Left lung (tissue), 10 donors: ENCODE results near the gene GRB10. TPM values are rescaled to one million over a fixed set of nuclear protein-coding genes. Genes with fewer than 3 reads are reported as not detected.

Experiments used
- ATAC-seq: fragments of 200-7000 bp; cut with Tn5 transposase; one replicate; pipeline ENCODE4 v1.9.1; 2020; ENCODE audit warnings: moderate library complexity
- DNase-seq, 4 donors: peaks; one replicate each; pipeline ENCODE4 v3.0.0-alpha.2; 2013 to 2020
- H3K27ac ChIP-seq, 2 donors: fragments of 200-600 bp; sonication (generic) in 1 of 2; one replicate each; pipeline versions ENCODE4 v1.5.0 to v1.8.0; 2020 to 2021
- H3K27me3 ChIP-seq, 2 donors: fragments of 200-600 bp; sonication (generic) in 1 of 2; one replicate each; pipeline versions ENCODE4 v1.5.0 to v1.8.0; 2020 to 2021
- H3K36me3 ChIP-seq, 2 donors: fragments of 200-600 bp; sonication (generic) in 1 of 2; one replicate each; pipeline versions ENCODE4 v1.5.0 to v1.8.0; 2020 to 2021
- H3K4me1 ChIP-seq, 2 donors: fragments of 200-600 bp; one replicate each; pipeline ENCODE4 v1.8.0; 2021
- H3K4me3 ChIP-seq, 2 donors: fragments of 200-600 bp; sonication (generic) in 1 of 2; one replicate each; pipeline versions ENCODE4 v1.5.0 to v1.8.0; 2020 to 2021; ENCODE audit warnings: mild to moderate bottlenecking in 1 of 2
- H3K9me3 ChIP-seq, 2 donors: fragments of 200-600 bp; sonication (generic) in 1 of 2; one replicate each; pipeline versions ENCODE4 v1.5.0 to v1.8.0; 2020 to 2021
- CTCF ChIP-seq, 2 donors: fragments of 200-600 bp; sonication (generic) in 1 of 2; IDR thresholded peaks; one replicate each; pipeline versions ENCODE4 v1.5.0 to v1.8.0; 2021; ENCODE audit warnings: antibody characterized with exemption in 2 of 2
- intact Hi-C, 2 donors: fragments of 100-400 bp; cut with DNase I; formaldehyde crosslinking; loops; one replicate each; pipeline versions ENCODE4 v1.11.2 to v1.14.2; 2022
- polyA plus RNA-seq, 6 donors: library from polyadenylated mRNA; unstranded; fragments of 120-200 nt; gene quantifications; one replicate each; pipeline ENCODE4 v1.2.1, GENCODE V29; 2013; ENCODE audit not compliant: insufficient read length in 6 of 6
- total RNA-seq, 2 donors: library from RNA; stranded (reverse); fragmentation: NEBNext Ultra II Directional; extraction: Animal tissue kit (Norgen Biotek cat#: 25700); gene quantifications; one replicate each; pipeline ENCODE4 v1.2.1, GENCODE V29; 2021
- donor health status: DM: no; HTN: yes; CAD: no.
- donor health status: DM: no; HTN: no; CAD: no.

GRB10 gene
- total and polyA plus RNA-seq, 8 donors: 38.8 to 58.3 (median 45.0) TPM

GRCh38 chr7:50821457-50822008 is 38.8 kb upstream of the GRB10 start:
- no peaks in the 10 kb centered on the region for H3K9me3 ChIP-seq
- TF ChIP-seq CTCF (IDR thresholded peaks at IDR 0.05): no peak
- ATAC-seq: no peak

GRCh38 chr7:50818324-50818723 is 35.6 kb upstream of the GRB10 start:
- no peaks in the 10 kb centered on the region for H3K4me1 ChIP-seq
- H3K27ac ChIP-seq: no peak overlapping the region
- DNase-seq (no peak), ATAC-seq (no peak)
- H3K9me3 ChIP-seq: no peaks in the 10 kb centered on the region
- intact Hi-C loops: no loop called here
- TF ChIP-seq CTCF (IDR thresholded peaks at IDR 0.05): no peak
- no peaks in the 10 kb centered on the region for H3K36me3 ChIP-seq
- H3K27me3 ChIP-seq: no peaks in the 10 kb centered on the region
- no peak overlapping the region for H3K4me3 ChIP-seq

More at GRCh38 chr7:50821457-50822008, 38.8 kb upstream of the GRB10 start:
- Histone ChIP-seq H3K36me3 (no peaks in the 10 kb centered on the region), H3K27me3 (no peaks in the 10 kb centered on the region), H3K4me1 (no peaks in the 10 kb centered on the region), H3K27ac (no peak overlapping the region), H3K4me3 (no peak overlapping the region)
- intact Hi-C loops: no loop called here
- DNase-seq: no peak

GRCh38 chr7:50817561-50817960 is 34.9 kb upstream of the GRB10 start:
- no peak for ATAC-seq
- H3K27ac ChIP-seq: no peak overlapping the region
- intact Hi-C loops: no loop called here

GRCh38 chr7:50815138-50815537 is 32.4 kb upstream of the GRB10 start:
- H3K4me3 ChIP-seq: no peak overlapping the region
- no peak for TF ChIP-seq CTCF (IDR thresholded peaks at IDR 0.05)
- H3K4me1 ChIP-seq: no peaks in the 10 kb centered on the region
- no peak overlapping the region for H3K27ac ChIP-seq
- no peaks in the 10 kb centered on the region for H3K27me3 ChIP-seq
- intact Hi-C loops: no loop called here
- no peaks in the 10 kb centered on the region for H3K36me3 ChIP-seq
- ATAC-seq (no peak), DNase-seq (no peak)
- no peaks in the 10 kb centered on the region for H3K9me3 ChIP-seq

More at GRCh38 chr7:50817561-50817960, 34.9 kb upstream of the GRB10 start:
- no peaks in the 10 kb centered on the region for H3K36me3 ChIP-seq
- no peak for DNase-seq
- H3K4me1 ChIP-seq: no peaks in the 10 kb centered on the region
- H3K27me3 ChIP-seq: no peaks in the 10 kb centered on the region
- H3K9me3 ChIP-seq: no peaks in the 10 kb centered on the region
- no peak overlapping the region for H3K4me3 ChIP-seq
- TF ChIP-seq CTCF (IDR thresholded peaks at IDR 0.05): no peak

- Histone ChIP-seq H3K27ac (no peak overlapping the region), H3K27me3 (no peaks in the 10 kb centered on the region), H3K9me3 (no peaks in the 10 kb centered on the region), H3K4me1 (no peaks in the 10 kb centered on the region), H3K4me3 (no peak overlapping the region), H3K36me3 (no peaks in the 10 kb centered on the region)
- intact Hi-C loops: no loop called here
- DNase-seq (no peak), ATAC-seq (no peak)
- no peak for TF ChIP-seq CTCF (IDR thresholded peaks at IDR 0.05)
Observed at GRCh38 chr7:50814166-50814565, 31.5 kb upstream of the GRB10 start.
